ENCODE data around the gene SLC35A3.
"Not testable (repeated sequence)": the region's sequence is repeated elsewhere in the genome, so short reads cannot be mapped to it uniquely, and the experiment has no call there.

Gene SLC35A3

DNA sequence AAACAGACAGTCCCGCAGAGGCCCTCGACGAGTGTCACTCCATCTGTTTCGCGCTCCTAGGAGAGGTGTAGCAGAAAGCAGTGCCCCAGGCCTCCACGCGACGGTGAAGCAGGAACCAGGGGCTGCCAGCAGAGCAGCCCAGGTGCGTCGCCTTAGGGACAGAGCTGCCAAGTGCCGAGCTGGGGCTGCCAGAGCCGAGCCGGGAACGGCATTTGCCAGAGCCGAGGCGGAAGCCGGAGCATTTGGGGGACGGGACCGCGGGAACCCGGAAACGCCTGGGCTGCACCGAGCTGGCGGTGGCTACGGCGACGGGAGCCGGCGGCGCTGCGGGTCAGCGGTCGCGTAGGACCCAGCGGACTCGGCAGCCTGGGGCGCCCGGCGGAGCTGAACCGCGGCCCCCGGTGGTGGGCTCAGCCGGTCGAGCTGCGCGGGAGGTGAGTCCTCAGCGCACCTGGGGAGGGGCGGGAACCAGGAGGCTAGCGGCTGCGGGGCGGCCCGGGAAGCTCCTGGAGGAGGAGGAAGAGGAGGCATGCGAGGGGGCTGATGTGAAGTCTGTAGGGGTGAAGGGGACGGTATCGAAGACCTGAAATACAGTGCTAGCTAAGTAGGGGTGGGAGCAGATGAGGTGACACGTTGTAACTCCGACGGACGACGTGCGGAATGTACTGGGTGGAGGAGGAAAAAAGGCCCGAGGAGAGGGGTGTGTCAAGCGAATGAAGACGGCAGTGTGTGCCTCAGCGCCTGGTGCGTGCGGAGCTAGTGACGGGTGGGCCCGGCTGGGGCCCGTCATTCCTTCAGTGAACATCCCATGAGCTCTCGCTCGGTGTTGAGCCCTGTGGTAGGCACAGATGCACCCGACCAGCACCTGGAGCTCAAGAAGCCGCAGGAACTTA is at the start of gene SLC35A3:
TSS of gene SLC35A3 (plus strand) at position 268 of the 893 bp plus-strand sequence. CDS start 23,559 bp downstream, outside the sequence.
- DNase-seq: peak; percentile 64

DNA sequence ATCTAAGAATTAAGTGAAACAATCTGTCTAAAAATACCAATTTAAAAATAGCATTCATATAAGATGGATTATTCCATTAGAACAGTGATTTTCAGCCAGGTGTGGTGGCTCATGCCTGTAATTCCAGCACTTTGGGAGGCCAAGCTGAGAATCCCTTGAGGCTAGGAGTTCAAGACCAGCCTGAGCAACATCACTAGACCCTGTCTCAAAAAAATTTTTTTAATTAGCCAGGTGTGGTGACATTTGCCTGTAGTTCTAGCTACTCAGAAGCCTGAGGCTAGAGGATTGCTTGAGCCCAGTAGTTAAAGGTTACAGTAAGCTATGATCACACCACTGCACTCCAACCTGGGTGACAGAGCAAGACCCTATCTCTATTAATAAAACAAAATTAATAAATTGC is 35.0 kb upstream of the SLC35A3 start:
- DNase-seq: no peak

DNA sequence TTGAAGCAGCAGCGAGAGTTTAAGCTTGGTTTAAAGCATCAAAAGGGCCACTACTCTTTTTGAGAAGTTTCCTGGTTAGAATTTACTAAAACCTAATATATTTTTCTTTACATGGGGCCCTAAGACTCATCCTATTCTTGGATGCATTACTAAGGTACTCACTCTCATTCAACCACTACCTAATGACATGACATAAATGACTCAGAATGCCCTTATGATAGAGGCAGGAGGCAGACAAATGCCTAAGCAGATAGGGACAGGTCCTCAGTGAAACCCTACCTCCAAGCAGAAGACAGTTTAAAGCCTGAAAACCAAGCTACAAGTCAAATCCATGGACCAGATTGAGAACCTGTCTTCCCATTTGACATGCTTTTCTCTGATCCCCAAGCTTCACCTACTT is 34.3 kb upstream of the SLC35A3 start:
- DNase-seq: no peak

DNA sequence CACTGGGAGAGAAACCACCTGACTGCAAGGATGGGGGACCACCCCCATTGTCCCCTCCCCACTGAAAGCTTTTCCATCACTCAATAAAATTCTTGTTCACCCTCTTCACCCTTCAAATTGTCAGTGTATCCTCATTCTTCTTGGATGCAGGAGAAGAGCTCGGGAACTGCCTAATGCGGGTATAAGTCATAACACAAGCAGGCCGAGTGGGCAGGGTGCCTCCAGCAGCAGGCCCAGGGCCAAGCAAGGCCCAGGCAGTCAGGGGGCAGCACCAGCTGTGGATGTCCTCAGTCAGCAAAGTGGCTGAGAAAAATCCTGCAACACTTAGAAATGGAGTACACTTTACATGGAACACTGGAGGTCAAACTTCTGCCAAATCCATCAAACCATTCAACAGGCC is 33.7 kb upstream of the SLC35A3 start:
- no peak for DNase-seq

DNA sequence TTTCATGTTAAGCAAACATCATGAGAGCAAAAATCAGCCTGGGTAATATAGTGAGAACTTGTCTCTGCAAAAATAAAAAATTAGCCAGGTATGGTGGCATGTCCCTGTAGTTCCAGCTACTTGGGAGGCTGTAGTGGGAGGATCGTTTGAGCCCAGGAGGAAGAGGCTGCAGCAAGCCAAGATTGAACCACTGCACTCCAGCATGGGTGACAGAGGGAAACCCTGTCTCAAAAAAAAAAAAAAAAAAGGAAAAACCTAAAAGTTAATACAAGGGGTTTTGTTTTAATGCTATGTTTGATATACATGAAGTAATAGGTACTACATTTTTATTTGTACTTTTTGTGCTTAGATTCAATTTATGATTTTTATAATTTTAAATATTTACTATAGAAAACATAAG is 27.1 kb upstream of the SLC35A3 start:
- DNase-seq: no peak

DNA sequence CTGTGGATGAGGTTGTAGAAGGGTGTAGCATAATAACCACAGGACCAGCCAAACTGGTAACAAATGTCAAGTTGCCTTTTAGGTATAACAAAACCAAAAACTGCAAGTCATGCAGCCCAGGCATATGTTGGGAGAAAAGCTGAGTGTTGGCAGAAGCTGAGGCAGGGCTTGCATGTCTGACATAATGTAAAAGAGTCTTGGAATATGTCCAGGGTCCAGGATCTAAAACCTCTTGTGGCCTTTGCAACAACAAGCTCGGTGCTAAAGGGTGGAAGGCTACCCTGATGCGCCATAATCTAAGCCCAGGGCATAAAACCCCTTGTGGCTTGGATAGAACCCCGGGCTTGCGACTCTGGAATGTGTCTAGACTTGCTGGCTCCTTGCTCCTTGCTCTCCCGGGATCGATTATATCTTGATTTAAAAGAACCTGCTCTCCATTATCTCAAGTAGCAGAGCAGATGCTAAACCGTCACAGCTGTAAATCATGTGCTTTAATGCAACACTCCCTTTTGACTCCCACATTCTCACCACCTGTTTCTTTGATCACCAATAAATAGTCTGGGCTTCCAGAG is 26.5 kb upstream of the SLC35A3 start:
- no peak for DNase-seq

DNA sequence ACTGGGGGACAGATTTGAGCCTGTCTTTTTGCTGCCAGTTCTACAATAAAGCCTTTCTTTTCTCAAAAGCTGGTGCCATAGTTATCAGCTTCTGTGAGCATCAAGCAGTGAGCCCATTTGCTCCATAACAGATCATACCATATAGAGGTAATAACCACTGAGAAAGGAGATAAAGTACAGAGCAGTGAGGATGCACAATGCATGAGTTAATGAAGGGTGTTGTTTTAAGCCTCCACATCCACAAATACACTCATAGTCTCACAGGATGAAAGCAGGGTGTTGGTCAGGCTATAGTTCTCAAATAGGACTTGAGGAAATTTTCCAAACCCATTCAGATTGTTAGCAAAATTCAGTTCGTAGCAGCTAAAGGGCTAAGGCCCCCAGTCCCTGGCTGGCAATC is 25.6 kb upstream of the SLC35A3 start:
- no peak for DNase-seq

DNA sequence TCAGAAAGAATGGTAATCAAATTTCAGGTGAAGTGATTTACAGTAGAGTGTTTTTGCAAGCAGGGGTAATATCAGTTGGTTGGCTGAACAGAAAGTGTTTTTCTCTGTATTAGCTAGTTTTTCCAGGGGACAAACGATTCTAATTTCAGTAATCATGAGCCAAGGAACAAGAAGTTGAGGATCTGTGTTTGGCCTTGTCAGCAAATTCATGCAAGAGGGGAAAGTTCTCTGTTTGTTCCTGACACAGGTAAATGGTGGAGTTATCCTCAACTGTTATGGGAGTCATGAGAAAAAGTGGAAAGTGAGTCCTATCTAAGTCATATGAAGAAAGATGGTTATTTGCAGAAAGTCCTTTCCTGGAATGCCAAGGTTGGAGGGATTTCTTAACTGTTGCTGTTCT is 24.6 kb upstream of the SLC35A3 start:
- DNase-seq: no peak

DNA sequence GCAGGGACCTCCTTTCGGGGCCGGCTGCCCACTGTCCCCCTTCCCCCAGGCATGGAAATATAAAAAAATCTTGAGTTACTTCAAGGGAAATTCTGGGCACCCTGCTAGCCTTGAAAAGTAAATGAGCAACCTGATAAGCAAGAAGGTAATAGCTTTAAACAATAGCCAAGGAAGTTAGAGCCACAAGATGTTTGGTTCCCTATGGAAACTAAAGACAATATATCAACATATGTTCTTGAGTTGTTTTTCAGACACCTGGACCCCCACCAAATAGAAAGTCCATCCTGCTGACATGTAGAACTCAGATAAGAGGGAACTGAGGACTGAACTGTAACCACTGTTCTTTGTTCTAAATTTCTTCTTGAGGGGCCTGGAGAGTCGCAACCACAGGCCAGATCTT is 19.3 kb upstream of the SLC35A3 start:
- no peak for DNase-seq

DNA sequence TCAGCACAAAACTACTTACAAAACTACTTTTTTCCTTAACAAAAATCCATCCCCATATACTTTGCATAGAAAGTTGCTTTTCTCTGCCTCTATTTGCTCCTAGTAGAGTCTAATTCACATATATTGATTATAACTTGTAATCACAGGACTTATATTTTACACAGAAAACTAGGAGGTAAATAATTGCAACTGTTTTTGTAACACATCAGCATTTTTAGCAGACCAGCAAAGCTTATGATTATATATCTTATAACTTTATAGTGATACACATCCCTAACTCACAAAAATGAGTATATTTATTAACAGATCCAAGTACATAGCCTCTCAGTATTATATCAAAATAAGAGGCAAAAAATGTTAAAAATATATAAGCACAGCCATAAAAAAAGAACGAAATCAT is 17.3 kb upstream of the SLC35A3 start:
- no peak for DNase-seq

DNA sequence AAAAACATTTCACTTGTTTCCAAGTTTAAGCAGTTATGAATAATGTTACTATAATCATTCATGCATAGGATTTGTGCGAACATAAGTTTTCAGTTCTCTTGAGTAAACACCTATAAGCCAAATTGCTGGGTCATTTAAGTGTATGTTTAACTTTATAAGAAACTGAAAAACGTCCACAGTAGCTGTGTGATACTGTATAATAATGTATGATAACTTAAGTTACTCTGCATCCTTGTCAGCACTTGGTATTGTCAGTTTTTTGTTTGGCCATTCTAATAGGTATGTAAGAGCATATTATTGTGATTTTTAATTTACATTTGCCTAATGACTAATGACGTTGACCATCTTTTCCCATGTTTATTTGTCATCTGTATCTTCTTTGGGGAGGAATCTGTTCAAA is 14.4 kb upstream of the SLC35A3 start:
- DNase-seq: no peak

DNA sequence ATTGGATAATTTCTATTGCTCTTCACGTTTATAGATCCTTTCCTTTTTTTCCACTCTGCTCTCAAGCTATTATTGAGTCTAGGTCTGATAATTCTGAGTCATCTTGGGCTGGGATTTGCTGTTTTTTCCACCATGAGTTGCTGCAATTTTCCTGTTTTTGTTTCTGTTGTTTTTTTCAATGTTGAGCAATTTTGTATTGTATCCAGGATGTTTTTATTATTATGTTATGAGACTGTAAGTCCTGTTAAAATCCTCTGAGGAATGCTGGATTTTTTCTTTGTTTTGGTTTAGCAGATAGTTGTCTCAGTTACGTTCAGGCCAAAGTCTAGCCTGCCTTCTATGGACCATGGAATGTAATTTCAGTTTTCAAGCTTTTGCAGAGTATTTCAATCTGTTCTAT is 13.0 kb upstream of the SLC35A3 start:
- no peak for DNase-seq

DNA sequence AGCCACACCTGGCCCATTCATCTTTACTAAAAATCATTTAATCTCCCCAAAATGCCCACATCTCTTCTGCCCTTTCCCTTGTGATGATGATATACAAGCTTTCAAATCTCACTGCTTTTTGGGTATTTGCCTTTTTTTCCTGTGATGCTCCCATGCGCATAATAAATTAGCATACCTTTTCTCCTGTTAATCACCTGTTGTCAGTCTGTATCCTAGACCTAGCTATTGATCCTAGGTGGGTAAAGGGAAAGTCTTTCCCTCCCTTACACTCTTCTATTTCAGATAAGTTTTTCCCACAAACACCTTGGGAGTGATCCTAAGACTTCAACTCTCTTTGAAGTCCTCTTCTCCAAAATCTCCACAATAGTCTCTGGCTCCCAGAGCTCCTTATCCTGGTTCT is 12.0 kb upstream of the SLC35A3 start:
- DNase-seq: no peak

DNA sequence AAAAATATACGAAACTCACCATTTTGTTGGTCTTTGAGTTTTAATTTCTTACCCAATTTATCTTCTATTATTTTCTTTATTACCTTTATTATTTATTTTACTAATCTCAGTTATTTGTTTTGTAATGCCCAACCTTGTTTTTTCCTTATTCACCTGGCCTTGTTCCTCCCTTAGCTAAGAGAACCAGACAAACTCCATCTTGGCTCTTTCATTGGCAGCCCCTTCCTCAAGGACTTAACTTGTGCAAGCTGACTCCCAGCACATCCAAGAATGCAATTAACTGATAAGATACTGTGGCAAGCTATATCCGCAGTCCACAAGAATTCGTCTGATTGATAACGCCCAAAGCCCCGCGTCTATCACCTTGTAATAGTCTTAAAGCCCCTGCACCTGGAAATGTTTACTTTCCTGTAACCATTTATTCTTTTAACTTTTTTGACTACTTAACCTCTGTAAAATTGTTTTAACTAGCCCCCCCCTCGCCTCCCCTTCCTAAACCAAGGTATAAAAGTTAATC is 10.5 kb upstream of the SLC35A3 start:
- not testable (repeated sequence) for DNase-seq

DNA sequence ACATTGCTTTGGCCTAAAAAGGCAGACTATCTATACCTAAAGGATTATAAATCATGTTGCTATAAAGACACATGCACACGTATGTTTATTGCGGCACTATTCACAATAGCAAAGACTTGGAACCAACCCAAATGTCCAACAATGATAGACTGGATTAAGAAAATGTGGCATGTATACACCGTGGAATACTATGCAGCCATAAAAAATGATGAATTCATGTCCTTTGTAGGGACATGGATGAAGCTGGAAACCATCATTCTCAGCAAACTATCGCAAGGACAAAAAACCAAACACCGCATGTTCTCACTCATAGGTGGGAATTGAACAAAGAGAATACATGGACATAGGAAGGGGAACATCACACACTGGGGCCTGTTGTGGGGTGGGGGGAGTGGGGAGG is 9.5 kb upstream of the SLC35A3 start:
- not testable (repeated sequence) for DNase-seq

DNA sequence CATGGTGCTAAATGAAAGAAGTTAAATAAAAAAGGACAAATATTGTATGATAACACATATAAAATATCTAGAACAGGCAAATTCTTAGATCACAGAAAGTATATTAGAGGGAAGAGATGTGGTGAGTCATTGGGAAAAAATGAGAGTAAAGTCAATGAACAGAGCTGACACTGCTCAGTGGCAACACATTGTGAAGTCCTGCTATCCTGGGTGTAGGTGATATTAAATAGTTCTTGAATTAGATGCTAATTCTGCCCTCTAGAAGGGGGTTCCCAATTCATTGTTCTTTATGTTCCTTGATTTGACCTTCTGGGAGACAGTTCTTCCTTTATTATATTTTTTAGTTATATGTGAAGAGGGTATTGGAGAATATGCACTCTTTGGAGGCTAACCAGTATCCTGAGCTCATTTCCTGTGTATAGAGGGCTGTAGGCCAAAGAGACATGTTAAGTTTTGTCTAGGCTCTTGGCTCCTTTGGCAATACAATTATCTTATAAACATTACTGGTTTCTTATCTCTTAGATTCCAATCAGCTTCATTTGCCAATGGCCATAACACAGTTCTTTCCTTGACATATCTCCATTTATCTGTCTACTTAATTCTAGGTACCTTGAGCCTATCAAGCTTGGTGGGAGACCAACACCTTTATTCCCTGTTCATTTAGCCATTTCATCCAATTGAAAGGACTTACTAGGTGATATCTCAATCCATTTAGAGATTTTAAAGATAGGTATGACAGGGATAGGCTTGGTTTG is 6.6 kb upstream of the SLC35A3 start:
- DNase-seq: no peak

DNA sequence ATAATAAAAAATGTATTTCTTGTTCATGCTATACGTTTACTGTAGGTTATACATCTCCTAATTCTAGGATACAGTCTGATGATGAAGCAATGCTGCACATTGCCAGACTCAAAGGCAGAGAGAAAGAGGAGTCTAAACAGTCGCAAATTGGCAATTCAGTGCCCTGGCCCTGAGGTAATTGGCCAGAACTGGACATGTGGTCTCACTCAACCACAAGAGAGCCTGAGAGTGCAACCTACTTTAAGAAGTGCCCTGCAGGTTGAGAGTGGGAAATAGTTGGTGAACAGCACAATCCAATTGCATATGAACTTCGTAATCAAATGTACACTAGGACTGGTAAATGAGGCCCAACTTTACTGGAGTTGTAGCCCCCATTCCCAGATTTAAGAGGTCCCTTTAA is 5.0 kb upstream of the SLC35A3 start:
- DNase-seq: no peak

DNA sequence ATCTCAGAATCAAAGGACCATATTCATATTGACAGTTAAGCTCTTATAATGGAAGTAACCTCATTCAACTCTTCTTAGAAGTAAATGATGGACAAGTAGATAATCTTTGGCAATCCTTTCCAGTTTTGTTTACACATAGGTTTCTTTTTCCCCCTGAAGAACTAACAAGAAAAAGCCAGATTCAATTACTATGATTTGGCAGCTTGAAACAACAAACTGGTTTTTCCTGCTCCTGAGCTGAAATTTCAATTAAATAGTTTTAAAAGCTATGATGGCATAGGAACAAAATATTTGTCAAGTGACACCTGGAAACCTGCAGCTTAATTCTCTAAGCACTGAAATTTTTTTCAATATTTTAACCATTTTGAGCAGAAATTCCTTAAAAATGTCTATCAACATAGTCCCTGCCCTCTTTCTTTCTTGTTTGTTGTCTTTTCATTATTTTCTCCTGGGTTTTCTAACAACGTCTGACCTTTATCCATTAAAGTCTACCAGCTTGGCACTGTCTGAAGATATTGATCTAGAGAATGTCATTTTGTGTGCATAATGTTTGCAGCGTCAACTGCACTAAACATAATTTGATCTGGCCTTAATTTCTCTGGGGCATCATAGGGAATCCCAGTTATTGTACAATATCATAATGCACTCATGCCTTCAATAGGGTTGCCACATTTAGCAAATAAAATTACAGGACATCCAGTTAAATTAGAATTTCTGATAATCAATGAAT is 4.0 kb upstream of the SLC35A3 start:
- DNase-seq: no peak

DNA sequence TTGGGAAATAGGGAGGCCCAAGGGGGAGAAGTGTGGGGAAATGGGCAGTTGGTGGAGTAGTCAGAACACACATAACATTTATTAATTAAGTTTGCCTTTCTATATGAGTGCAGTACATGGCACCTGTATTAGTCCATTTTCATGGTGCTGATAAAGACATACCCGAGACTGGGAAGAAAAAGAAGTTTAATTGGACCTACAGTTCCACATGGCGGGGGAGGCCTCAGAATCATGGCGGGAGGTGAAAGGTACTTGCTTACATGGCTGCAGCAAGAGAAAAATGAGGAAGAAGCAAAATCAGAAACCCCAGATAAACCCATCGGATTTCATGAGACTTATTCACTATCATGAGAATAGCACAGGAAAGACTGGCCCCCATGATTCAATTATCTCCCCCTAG is 1.6 kb upstream of the SLC35A3 start:
- DNase-seq: no peak

DNA sequence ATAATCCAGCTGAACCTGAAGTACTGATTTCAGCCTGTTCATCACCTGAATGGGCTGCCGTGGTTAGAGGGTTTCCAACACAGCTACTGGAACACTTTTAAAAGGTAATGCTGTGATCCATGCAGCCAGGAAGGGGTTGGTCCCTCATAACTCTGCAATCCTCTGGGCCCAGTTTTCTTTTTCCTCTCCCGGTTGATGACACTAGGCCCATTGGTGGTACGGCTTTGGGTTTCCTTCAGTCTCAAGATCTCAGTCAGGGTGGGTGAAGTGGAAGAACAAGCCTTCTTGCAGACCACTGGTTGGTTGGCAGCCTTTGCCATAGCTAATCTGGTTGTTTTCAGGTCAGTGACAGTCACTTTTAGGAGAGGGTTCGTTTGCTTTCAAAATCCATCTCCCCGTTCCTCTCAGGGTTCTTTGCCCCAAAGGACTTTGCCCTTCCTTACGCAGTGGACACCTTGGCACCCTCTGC is 502 bp upstream of the SLC35A3 start:
- no peak for DNase-seq

DNA sequence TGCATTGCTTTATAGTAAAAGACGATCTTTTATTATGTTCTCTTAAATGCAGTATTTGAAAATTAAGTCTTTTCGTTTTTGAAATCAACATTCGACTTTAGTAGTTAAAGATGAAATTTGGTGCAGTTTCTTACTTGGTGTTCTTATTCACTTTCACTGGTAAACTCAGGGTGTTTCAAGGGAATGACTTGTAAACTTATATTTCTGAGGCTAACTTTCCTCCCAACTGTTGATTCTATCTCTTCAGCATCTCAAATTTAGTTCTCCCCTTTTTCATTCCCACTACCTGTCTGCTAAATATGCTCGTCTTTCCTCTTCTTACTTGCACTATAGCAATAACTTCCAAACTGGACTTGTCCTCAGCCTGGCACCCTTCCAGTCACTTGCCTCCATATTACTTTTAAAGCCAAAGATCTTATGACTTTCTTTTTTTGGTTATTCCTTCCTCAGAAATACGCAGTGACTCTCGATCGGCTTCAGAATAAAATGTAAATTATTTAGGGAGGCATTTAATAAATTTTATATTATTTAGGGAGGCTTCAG is 988 bp downstream of the SLC35A3 start:
- DNase-seq: no peak

DNA sequence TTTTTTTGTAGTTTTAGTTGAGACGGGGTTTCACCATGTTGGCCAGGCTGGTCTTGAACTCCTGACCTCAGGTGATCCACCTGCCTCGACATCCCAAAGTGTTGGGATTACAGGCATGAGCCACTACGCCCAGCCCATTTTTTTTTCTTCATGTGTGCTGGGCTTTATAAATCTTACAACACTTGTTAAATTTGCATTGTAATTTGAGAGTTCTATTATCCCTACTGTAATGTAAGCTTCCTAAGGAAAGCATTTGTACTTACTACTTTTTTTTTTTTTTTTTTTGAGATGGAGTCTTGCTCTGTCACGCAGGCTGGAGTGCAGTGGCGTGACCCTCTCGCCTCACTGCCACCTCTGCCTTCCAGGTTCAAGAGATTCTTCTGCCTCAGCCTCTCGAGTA is 2.3 kb downstream of the SLC35A3 start:
- DNase-seq: not testable (repeated sequence)

DNA sequence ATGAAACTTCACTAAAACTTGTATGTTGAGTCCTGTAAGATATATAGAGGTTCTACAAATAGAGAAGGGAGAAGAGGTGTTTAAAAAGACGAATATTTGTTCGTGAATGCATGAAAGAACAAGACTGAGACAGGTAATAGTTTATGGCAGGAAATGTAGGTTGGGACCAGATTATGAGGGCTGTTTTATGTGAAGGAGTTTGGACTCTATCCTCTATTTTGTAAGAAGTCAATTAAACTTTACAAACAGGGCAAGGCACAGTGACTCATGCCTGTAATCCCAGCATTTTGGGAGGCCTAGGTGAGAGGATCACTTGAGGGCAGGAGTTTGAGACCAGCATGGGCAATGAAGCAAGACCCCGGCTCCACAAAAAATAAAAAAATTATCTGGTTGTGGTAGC is 5.7 kb downstream of the SLC35A3 start:
- DNase-seq: no peak

Measured in activated CD4-positive, alpha-beta T cell treated with anti-CD3 and anti-CD28 coated beads for 1 hour (primary cell).